ENCODE measurements around the gene LRRC8C. TPM values are rescaled to one million over a fixed set of nuclear protein-coding genes. Genes with fewer than 3 reads are reported as not detected.

The LRRC8C gene
- total RNA-seq, 1 donor from 2014 or later: 2.3 TPM

DNA sequence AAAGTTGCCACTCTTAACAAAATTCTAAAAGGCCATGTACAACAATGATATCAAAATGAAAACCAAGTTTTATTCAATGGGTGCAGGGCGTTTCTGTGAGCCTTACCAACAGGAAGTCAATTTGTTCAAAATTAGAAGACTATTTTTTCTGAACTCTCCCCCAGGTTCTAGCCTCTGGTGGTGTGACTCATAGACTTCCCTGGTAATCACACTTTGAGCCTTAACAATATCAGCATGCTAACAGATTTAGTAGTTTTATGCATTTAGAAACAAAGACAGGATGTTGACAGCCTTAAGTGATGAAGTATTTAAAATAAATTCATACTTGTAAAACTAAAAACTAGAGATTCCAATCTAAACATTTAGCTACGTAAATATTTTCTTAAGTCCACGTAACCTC is 88.4 kb downstream of the LRRC8C start:
- FAIRE-seq (no peak), DNase-seq (ENCODE audit: low read depth) (peak; percentile 48)
- Histone ChIP-seq H3K27me3 (ENCODE audit: insufficient read depth, low read length) (no peaks in the 10 kb centered on the region), H3K9ac (ENCODE audit: low read length) (no peak overlapping the region), H3K36me3 (ENCODE audit: insufficient read depth, low read length) (no peaks in the 10 kb centered on the region), H3K27ac (ENCODE audit: low read depth, low read length) (no peak overlapping the region), H2AFZ (ENCODE audit: low read depth, low read length) (no peak overlapping the region), H4K20me1 (ENCODE audit: insufficient read depth, low read length) (no peaks in the 10 kb centered on the region), H3K4me3 (ENCODE audit: insufficient read depth, low read depth, low read length) (no peak overlapping the region), H3K79me2 (ENCODE audit: insufficient read depth, low read length) (no peaks in the 10 kb centered on the region), H3K4me2 (ENCODE audit: low read length) (peak overlapping the region; percentile 42), H3K9me3 (ENCODE audit: insufficient read depth, low read depth, low read length) (no peaks in the 10 kb centered on the region), H3K4me1 (ENCODE audit: insufficient read depth, low read length) (peaks cover 28% of the 10 kb centered on the region)
- Mint-ChIP-seq H3K27ac (ENCODE audit: unreplicated experiment) (peak overlapping the region; percentile 42), H3K4me3 (ENCODE audit: unreplicated experiment) (no peak overlapping the region), H3K4me1 (ENCODE audit: low read depth, unreplicated experiment) (peaks cover 29% of the 10 kb centered on the region), H3K36me3 (ENCODE audit: low read depth, unreplicated experiment) (no peaks in the 10 kb centered on the region), H3K27me3 (ENCODE audit: low read depth, unreplicated experiment) (no peaks in the 10 kb centered on the region), H3K9me3 (ENCODE audit: unreplicated experiment) (peaks cover 2% of the 10 kb centered on the region)
- no peak for TF ChIP-seq EZH2 (IDR thresholded peaks at IDR 0.05; ENCODE audit: insufficient read depth, low read length)

DNA sequence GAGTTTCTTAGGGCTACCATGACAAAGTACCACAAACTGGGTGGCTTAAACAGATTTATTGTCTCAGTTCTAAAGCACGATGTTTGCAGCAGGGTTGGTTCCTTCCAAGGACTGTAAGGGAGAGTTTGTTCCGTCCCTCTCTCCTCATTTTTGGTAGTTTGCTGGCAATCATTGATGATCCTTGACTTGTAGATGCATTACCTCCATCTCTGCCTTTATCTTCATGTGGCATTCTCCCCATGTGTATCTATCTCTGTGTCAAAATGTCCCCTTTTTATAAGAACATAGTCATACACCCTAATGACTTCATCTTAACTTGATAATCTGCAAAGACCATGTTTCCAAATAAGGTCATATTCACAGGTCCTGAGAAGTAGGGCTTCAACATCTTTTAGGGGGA is 90.2 kb downstream of the LRRC8C start:
- H3K27ac Mint-ChIP-seq (ENCODE audit: unreplicated experiment): no peak overlapping the region
- H3K4me1 Mint-ChIP-seq (ENCODE audit: low read depth, unreplicated experiment): peaks cover 29% of the 10 kb centered on the region
- H3K27me3 Mint-ChIP-seq (ENCODE audit: low read depth, unreplicated experiment): no peaks in the 10 kb centered on the region

DNA sequence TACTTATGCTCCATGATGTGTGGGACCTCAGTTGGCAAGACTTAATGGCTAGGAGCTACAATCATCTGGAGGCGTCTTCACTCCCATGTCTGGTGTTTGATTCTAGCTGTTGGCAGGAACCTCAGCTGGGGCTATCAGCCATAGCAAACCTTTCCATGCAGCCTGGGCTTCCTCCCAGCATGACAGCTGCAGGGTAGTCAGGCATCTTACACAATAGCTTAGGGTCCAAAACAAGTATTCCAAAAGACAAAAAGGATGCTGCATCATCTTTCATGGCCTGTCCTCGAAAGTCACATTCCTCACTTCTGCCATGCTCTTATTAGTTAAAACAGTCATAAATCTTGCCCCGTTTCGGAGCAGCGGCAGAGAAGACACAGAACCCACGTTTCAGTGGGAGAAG is 90.9 kb downstream of the LRRC8C start:
- Mint-ChIP-seq H3K36me3 (ENCODE audit: low read depth, unreplicated experiment) (no peaks in the 10 kb centered on the region), H3K9me3 (ENCODE audit: unreplicated experiment) (peaks cover 2% of the 10 kb centered on the region), H3K27ac (ENCODE audit: unreplicated experiment) (no peak overlapping the region), H3K27me3 (ENCODE audit: low read depth, unreplicated experiment) (no peaks in the 10 kb centered on the region), H3K4me1 (ENCODE audit: low read depth, unreplicated experiment) (peaks cover 29% of the 10 kb centered on the region), H3K4me3 (ENCODE audit: unreplicated experiment) (no peak overlapping the region)
- no peaks in the 10 kb centered on the region for H3K36me3 ChIP-seq (ENCODE audit: insufficient read depth, low read length)
- peaks cover 28% of the 10 kb centered on the region for H3K4me1 ChIP-seq (ENCODE audit: insufficient read depth, low read length)
- H3K9me3 ChIP-seq (ENCODE audit: insufficient read depth, low read depth, low read length): no peaks in the 10 kb centered on the region
- H3K4me2 ChIP-seq (ENCODE audit: low read length): no peak overlapping the region
- H3K27ac ChIP-seq (ENCODE audit: low read depth, low read length): no peak overlapping the region
- H3K27me3 ChIP-seq (ENCODE audit: insufficient read depth, low read length): no peaks in the 10 kb centered on the region
- no peak overlapping the region for H3K4me3 ChIP-seq (ENCODE audit: insufficient read depth, low read depth, low read length)
- no peaks in the 10 kb centered on the region for H4K20me1 ChIP-seq (ENCODE audit: insufficient read depth, low read length)
- no peaks in the 10 kb centered on the region for H3K79me2 ChIP-seq (ENCODE audit: insufficient read depth, low read length)
- DNase-seq (ENCODE audit: low read depth): no peak
- H2AFZ ChIP-seq (ENCODE audit: low read depth, low read length): no peak overlapping the region
- H3K9ac ChIP-seq (ENCODE audit: low read length): no peak overlapping the region
- TF ChIP-seq, protein P1, sequence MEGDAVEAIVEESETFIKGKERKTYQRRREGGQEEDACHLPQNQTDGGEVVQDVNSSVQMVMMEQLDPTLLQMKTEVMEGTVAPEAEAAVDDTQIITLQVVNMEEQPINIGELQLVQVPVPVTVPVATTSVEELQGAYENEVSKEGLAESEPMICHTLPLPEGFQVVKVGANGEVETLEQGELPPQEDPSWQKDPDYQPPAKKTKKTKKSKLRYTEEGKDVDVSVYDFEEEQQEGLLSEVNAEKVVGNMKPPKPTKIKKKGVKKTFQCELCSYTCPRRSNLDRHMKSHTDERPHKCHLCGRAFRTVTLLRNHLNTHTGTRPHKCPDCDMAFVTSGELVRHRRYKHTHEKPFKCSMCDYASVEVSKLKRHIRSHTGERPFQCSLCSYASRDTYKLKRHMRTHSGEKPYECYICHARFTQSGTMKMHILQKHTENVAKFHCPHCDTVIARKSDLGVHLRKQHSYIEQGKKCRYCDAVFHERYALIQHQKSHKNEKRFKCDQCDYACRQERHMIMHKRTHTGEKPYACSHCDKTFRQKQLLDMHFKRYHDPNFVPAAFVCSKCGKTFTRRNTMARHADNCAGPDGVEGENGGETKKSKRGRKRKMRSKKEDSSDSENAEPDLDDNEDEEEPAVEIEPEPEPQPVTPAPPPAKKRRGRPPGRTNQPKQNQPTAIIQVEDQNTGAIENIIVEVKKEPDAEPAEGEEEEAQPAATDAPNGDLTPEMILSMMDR (IDR thresholded peaks at IDR 0.05; ENCODE audit: insufficient read depth, low read depth, low read length): no peak
- no peak for TF ChIP-seq EZH2 (IDR thresholded peaks at IDR 0.05; ENCODE audit: insufficient read depth, low read length)
- FAIRE-seq: no peak

More for the DNA sequence above, 90.2 kb downstream of the LRRC8C start:
- H3K4me1 ChIP-seq (ENCODE audit: insufficient read depth, low read length): peaks cover 28% of the 10 kb centered on the region
- Mint-ChIP-seq H3K36me3 (ENCODE audit: low read depth, unreplicated experiment) (no peaks in the 10 kb centered on the region), H3K9me3 (ENCODE audit: unreplicated experiment) (peaks cover 2% of the 10 kb centered on the region), H3K4me3 (ENCODE audit: unreplicated experiment) (no peak overlapping the region)
- H3K9ac ChIP-seq (ENCODE audit: low read length): no peak overlapping the region
- no peaks in the 10 kb centered on the region for H4K20me1 ChIP-seq (ENCODE audit: insufficient read depth, low read length)
- H3K27ac ChIP-seq (ENCODE audit: low read depth, low read length): no peak overlapping the region
- H3K4me3 ChIP-seq (ENCODE audit: insufficient read depth, low read depth, low read length): no peak overlapping the region
- no peaks in the 10 kb centered on the region for H3K9me3 ChIP-seq (ENCODE audit: insufficient read depth, low read depth, low read length)
- DNase-seq (ENCODE audit: low read depth): no peak
- H2AFZ ChIP-seq (ENCODE audit: low read depth, low read length): no peak overlapping the region
- H3K4me2 ChIP-seq (ENCODE audit: low read length): no peak overlapping the region
- H3K79me2 ChIP-seq (ENCODE audit: insufficient read depth, low read length): no peaks in the 10 kb centered on the region
- no peaks in the 10 kb centered on the region for H3K27me3 ChIP-seq (ENCODE audit: insufficient read depth, low read length)
- no peaks in the 10 kb centered on the region for H3K36me3 ChIP-seq (ENCODE audit: insufficient read depth, low read length)
- FAIRE-seq: no peak
- TF ChIP-seq EZH2 (IDR thresholded peaks at IDR 0.05; ENCODE audit: insufficient read depth, low read length): no peak
- TF ChIP-seq, protein P1 (IDR thresholded peaks at IDR 0.05; ENCODE audit: insufficient read depth, low read depth, low read length): no peak

Data from astrocyte (in vitro differentiated cells and primary cell).